Osteoblast (primary cell): Measurements from ENCODE around the gene PTAFR. TPM values are rescaled to one million over a fixed set of nuclear protein-coding genes. Genes with fewer than 3 reads are reported as not detected.

Experiments used
- DNase-seq: peaks from one replicate; pipeline ENCODE4 v3.0.0; 2011; ENCODE audit warnings: low spot score, mixed read lengths; ENCODE audit not compliant: insufficient read length; ENCODE audit errors: missing footprints
- H2AFZ ChIP-seq: 2 replicates; pipeline ENCODE4 v1.6.0; 2011; ENCODE audit warnings: mild to moderate bottlenecking, low read length
- H3K27ac ChIP-seq: 2 replicates; pipeline ENCODE4 v1.5.1; 2011; ENCODE audit warnings: mild to moderate bottlenecking, low read depth, low read length, moderate library complexity
- H3K27me3 ChIP-seq: 2 replicates; pipeline ENCODE4 v1.6.0; 2012; ENCODE audit warnings: mild to moderate bottlenecking, control low read depth, inconsistent platforms, low read length, moderate library complexity; ENCODE audit not compliant: insufficient read depth
- H3K36me3 ChIP-seq: 2 replicates; pipeline ENCODE4 v1.5.1; 2011; ENCODE audit warnings: mild to moderate bottlenecking, low read length, control low read depth, moderate library complexity; ENCODE audit not compliant: insufficient read depth
- H3K4me1 ChIP-seq: 2 replicates; pipeline ENCODE4 v1.5.1; 2011; ENCODE audit warnings: mild to moderate bottlenecking, low read length, control low read depth, moderate library complexity; ENCODE audit not compliant: insufficient read depth
- H3K4me2 ChIP-seq: 2 replicates; pipeline ENCODE4 v1.6.0; 2011; ENCODE audit warnings: mild to moderate bottlenecking, low read length; ENCODE audit not compliant: insufficient read depth
- H3K4me3 ChIP-seq: fragments of 200-600 bp; sonication (generic); 3 replicates; pipeline ENCODE4 v1.5.1; 2012; ENCODE audit warnings: mild to moderate bottlenecking, low read length, inconsistent platforms; ENCODE audit not compliant: insufficient read depth
- H3K79me2 ChIP-seq: 2 replicates; pipeline ENCODE4 v1.6.0; 2012; ENCODE audit warnings: mild to moderate bottlenecking, low read length, control low read depth, inconsistent platforms; ENCODE audit not compliant: insufficient read depth
- H3K9me3 ChIP-seq: 2 replicates; pipeline ENCODE4 v1.5.1; 2011; ENCODE audit warnings: low read depth, low read length, control low read depth
- H4K20me1 ChIP-seq: 2 replicates; pipeline ENCODE4 v1.6.0; 2012; ENCODE audit warnings: mild to moderate bottlenecking, low read length, control low read depth; ENCODE audit not compliant: insufficient read depth
- CTCF ChIP-seq: IDR thresholded peaks from 2 replicates; pipeline ENCODE4 v1.5.1; 2011; ENCODE audit warnings: mild to moderate bottlenecking, low read depth, low read length, moderate library complexity; ENCODE audit errors: extremely low read depth
- total RNA-seq: library from RNA; depleted of rRNA; stranded (reverse); fragments of >200 nt; gene quantifications from 2 replicates; pipeline ENCODE4 v1.2.3, GENCODE V29; 2012

The PTAFR gene
- total RNA-seq, 1 donor = under 0.01 TPM

DNA sequence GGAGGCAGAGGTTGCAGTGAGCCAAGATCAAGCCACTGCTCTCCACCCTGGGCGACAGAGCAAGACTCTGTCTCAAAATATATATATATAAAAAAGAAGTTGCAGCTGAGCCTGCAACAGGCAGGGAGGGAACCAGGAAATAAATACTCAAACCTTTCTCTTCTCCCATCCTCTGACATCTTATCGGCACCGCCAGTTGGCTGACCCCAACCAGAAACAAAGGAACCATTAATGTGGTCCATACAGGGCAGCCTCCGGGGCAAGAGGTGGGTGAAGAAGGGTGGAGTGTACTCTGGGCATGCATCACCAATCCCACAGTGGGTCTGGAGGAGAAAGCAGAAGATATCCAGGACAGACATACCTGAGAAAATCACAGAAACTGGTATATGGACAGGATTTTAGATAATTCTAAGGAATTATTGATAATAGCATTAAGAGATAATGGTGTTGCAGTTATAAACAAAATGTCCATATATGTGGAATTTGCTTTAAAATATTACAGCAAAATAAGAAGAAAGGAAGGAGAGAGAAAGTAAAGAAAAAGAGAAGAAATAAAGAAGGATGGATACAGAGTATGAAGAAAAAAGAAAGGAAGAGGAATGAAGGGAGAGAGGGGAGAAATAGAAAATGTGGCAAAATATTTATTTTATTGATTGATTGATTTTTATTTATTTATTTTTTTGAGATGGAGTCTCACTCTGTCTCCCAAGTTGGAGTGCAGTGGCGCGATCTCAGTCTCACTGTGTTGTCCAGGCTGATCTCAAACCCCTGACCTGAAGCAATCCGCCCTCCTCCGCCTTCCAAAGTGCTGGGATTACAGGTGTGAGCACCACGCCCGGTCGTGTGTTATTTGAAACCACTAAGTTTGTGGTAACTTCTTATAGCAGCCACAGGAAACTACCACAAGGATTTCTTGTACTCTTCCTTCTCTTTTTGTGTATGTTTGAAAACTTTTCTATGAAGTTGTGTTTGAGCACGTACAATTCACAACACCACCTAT is 4.1 kb upstream of the PTAFR start:
- Histone ChIP-seq H3K4me1 (no peaks in the 10 kb centered on the region), H3K27me3 (no peaks in the 10 kb centered on the region), H3K4me3 (no peak overlapping the region), H3K4me2 (no peak overlapping the region), H3K36me3 (no peaks in the 10 kb centered on the region), H3K9me3 (no peaks in the 10 kb centered on the region), H4K20me1 (no peaks in the 10 kb centered on the region), H3K27ac (no peak overlapping the region), H3K79me2 (no peaks in the 10 kb centered on the region), H2AFZ (no peak overlapping the region)
- no peak for TF ChIP-seq CTCF
- no peak for DNase-seq

GRCh38 chr1:28178690-28179485 is 2.4 kb upstream of the PTAFR start:
- no peak overlapping the region for H2AFZ ChIP-seq
- no peak overlapping the region for H3K27ac ChIP-seq
- DNase-seq = no peak
- H3K27me3 ChIP-seq = no peaks in the 10 kb centered on the region
- H3K4me2 ChIP-seq = no peak overlapping the region
- TF ChIP-seq CTCF = no peak
- H4K20me1 ChIP-seq = no peaks in the 10 kb centered on the region
- no peaks in the 10 kb centered on the region for H3K4me1 ChIP-seq
- no peaks in the 10 kb centered on the region for H3K36me3 ChIP-seq
- no peaks in the 10 kb centered on the region for H3K9me3 ChIP-seq
- no peak overlapping the region for H3K4me3 ChIP-seq
- H3K79me2 ChIP-seq = no peaks in the 10 kb centered on the region

DNA sequence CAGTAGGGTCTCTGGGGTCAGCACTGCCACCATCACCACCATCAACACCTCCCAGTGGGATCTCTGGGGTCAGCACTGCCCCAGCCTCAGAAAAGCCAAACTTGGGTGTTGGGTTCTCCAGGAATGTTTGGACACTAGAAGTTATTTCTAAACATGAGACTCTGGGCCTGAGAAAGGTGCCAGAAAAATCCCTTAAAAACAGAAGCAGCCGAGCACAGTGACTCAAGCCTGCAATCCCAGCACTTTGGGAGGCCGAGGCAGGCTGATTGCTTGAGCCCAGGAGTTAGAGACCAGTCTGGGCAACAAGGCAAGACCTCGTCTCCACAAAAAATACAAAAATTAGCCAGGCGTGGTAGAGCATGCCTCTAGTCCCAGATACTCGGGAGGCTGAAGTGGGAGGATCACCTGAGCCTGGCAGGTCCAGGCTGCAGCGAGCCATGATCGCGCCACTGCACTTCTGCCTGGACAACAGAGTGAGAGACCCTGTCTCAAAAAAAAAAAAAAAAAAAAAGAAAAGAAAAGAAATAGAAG is 470 bp downstream of the PTAFR start:
- Histone ChIP-seq H2AFZ (no peak overlapping the region), H3K4me2 (no peak overlapping the region), H3K27ac (no peak overlapping the region), H3K27me3 (no peaks in the 10 kb centered on the region), H3K9me3 (no peaks in the 10 kb centered on the region), H4K20me1 (no peaks in the 10 kb centered on the region), H3K79me2 (no peaks in the 10 kb centered on the region), H3K4me1 (no peaks in the 10 kb centered on the region), H3K36me3 (no peaks in the 10 kb centered on the region), H3K4me3 (no peak overlapping the region)
- no peak for TF ChIP-seq CTCF
- DNase-seq = no peak

DNA sequence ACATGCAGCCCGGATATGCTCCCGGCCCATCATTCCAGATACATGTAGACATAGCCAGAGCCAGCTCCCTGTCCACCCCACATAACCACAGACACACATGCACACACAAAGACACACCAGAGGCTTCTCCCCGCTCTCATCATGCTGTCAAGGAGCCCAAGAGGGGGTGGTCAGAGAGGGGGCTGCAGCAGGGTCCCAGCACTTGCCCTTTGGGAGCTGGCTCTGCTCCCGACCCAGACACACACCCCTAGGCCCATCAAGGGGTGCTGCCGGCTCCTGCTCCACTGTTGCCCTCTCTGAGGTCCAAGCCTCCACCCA is 2.6 kb downstream of the PTAFR start:
- DNase-seq = no peak
- no peak overlapping the region for H3K27ac ChIP-seq
- H3K79me2 ChIP-seq = no peaks in the 10 kb centered on the region
- no peaks in the 10 kb centered on the region for H3K27me3 ChIP-seq
- H3K4me2 ChIP-seq = no peak overlapping the region
- no peak overlapping the region for H3K4me3 ChIP-seq
- no peak overlapping the region for H2AFZ ChIP-seq
- no peaks in the 10 kb centered on the region for H3K36me3 ChIP-seq
- no peaks in the 10 kb centered on the region for H4K20me1 ChIP-seq
- no peak for TF ChIP-seq CTCF
- no peaks in the 10 kb centered on the region for H3K4me1 ChIP-seq
- no peaks in the 10 kb centered on the region for H3K9me3 ChIP-seq
